ENCODE measurements around the gene CEND1.

The CEND1 gene

GRCh38 chr11:827146-827896, 37.4 kb upstream of the CEND1 start:
- no peak for DNase-seq

- no peak for DNase-seq
Measured at GRCh38 chr11:826836-827145, 36.9 kb upstream of the CEND1 start.

GRCh38 chr11:826227-826621, 36.3 kb upstream of the CEND1 start:
- no peak for DNase-seq

GRCh38 chr11:825366-826226, 35.7 kb upstream of the CEND1 start:
- DNase-seq: no peak

GRCh38 chr11:824942-825341, 35.1 kb upstream of the CEND1 start:
- DNase-seq: no peak

- DNase-seq: no peak
Measured at GRCh38 chr11:824292-824880, 34.5 kb upstream of the CEND1 start.

GRCh38 chr11:823441-824291, 33.8 kb upstream of the CEND1 start:
- DNase-seq: no peak

- DNase-seq: no peak
Measured at GRCh38 chr11:821512-822371, 31.9 kb upstream of the CEND1 start.

- DNase-seq: no peak
Measured at GRCh38 chr11:820655-821511, 31.0 kb upstream of the CEND1 start.

GRCh38 chr11:819943-820649, 30.2 kb upstream of the CEND1 start:
- DNase-seq: peak; percentile 37

GRCh38 chr11:819129-819931, 29.4 kb upstream of the CEND1 start:
- DNase-seq: peak; percentile 86

- DNase-seq: peak; percentile 61
Measured at GRCh38 chr11:818396-819128, 28.7 kb upstream of the CEND1 start, which contains the start of gene PNPLA2. Gene PNPLA2, plus strand, starts transcription at chr11:818914. Its CDS starts 805 bp downstream, at chr11:819719.

GRCh38 chr11:816433-816779, 26.5 kb upstream of the CEND1 start:
- no peak for DNase-seq

GRCh38 chr11:815675-816432, 26.0 kb upstream of the CEND1 start:
- DNase-seq: no peak

GRCh38 chr11:813456-814096, 23.7 kb upstream of the CEND1 start:
- no peak for DNase-seq

- no peak for DNase-seq
Measured at GRCh38 chr11:813072-813455, 23.2 kb upstream of the CEND1 start.

GRCh38 chr11:812390-812789, 22.5 kb upstream of the CEND1 start:
- no peak for DNase-seq
